DOHH2 (cell line): ENCODE data around the gene CAMTA1.
A peak's percentile ranks its signal among the peaks of the same experiment; 100 is the strongest.

Experiments used
- H3F3A ChIP-seq: fragments of 200-600 bp; sonication (generic), shearing (Covaris generic); 2 replicates; pipeline ENCODE4 v1.6.0; 2016; ENCODE audit warnings: antibody characterized with exemption, mild to moderate bottlenecking; ENCODE audit not compliant: control insufficient read depth, insufficient read depth
- H3K27ac ChIP-seq: fragments of 200-600 bp; sonication (generic); 2 replicates; pipeline ENCODE4 v1.5.1; 2014; ENCODE audit warnings: low read depth, mild to moderate bottlenecking, low read length, moderate library complexity
- H3K27me3 ChIP-seq: fragments of 200-600 bp; sonication (generic); 2 replicates; pipeline ENCODE4 v1.6.1; 2014; ENCODE audit warnings: mild to moderate bottlenecking, low read length, mixed read lengths; ENCODE audit not compliant: control insufficient read depth
- H3K36me3 ChIP-seq: fragments of 200-600 bp; sonication (generic); 2 replicates; pipeline ENCODE4 v1.6.1; 2014; ENCODE audit warnings: mild to moderate bottlenecking, low read length, moderate library complexity, mixed read lengths; ENCODE audit not compliant: control insufficient read depth
- H3K4me1 ChIP-seq: fragments of 200-600 bp; sonication (generic); 2 replicates; pipeline ENCODE4 v1.6.1; 2014; ENCODE audit warnings: mild to moderate bottlenecking, low read length, mixed read lengths; ENCODE audit not compliant: control insufficient read depth
- H3K4me2 ChIP-seq: fragments of 200-600 bp; sonication (generic); 2 replicates; pipeline ENCODE4 v1.6.0; 2014; ENCODE audit warnings: mild to moderate bottlenecking, low read length, moderate library complexity
- H3K4me3 ChIP-seq: fragments of 200-600 bp; sonication (generic); 2 replicates; pipeline ENCODE4 v1.5.1; 2014; ENCODE audit warnings: mild to moderate bottlenecking, low read length, mixed read lengths
- H3K79me2 ChIP-seq: fragments of 200-600 bp; sonication (generic); 2 replicates; pipeline ENCODE4 v1.6.1; 2014; ENCODE audit warnings: mild to moderate bottlenecking, low read length, mixed read lengths; ENCODE audit not compliant: control insufficient read depth
- H3K9me2 ChIP-seq: fragments of 200-600 bp; sonication (generic); replicated peaks from 2 replicates; pipeline ENCODE4 v1.6.1; 2014; ENCODE audit warnings: mild to moderate bottlenecking, low read length, mixed read lengths; ENCODE audit not compliant: control insufficient read depth
- H3K9me3 ChIP-seq: fragments of 200-600 bp; sonication (generic); 2 replicates; pipeline ENCODE4 v1.6.1; 2014; ENCODE audit warnings: antibody characterized with exemption, low read length, mixed read lengths; ENCODE audit not compliant: control insufficient read depth, insufficient read depth
- H4K20me1 ChIP-seq: fragments of 200-600 bp; sonication (generic); 2 replicates; pipeline ENCODE4 v1.6.0; 2014; ENCODE audit warnings: low read depth, mild to moderate bottlenecking, antibody characterized with exemption, low read length, moderate library complexity; ENCODE audit not compliant: control insufficient read depth, insufficient read depth
- EZH2phosphoT487 ChIP-seq: fragments of 200-600 bp; sonication (generic); IDR thresholded peaks from 2 replicates; pipeline ENCODE4 v1.6.1; 2017; ENCODE audit warnings: borderline replicate concordance, mild to moderate bottlenecking, antibody characterized with exemption, low read length, moderate library complexity, mixed read lengths
- TF ChIP-seq, protein P1 (sequence below): fragments of 200-600 bp; sonication (generic); IDR thresholded peaks from one replicate; pipeline ENCODE4 v1.5.1; 2014; ENCODE audit warnings: antibody characterized with exemption, mild to moderate bottlenecking, low read depth, low read length; ENCODE audit not compliant: poor library complexity, severe bottlenecking

Gene CAMTA1

DNA sequence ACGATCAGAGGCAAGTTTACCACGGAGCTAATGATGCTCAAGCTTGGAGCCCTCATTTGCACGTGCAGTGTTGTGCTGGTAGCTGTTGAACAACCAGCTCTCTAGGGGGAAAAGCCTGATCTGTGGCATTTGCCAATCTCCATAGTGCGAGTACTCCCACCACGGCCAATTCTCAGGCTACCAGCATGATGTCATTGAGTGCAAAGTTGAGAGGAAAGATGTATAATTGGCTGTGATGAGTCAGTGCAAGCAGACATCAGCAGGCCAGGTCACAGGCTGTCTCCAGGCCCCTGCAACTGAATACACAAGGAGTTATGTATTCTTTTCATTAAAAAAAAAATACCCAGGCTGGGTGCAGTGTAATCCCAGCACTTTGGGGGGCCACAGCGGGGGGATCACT lies 752.8 kb downstream of the CAMTA1 start:
- Histone ChIP-seq H3K9me2 (no peaks in the 10 kb centered on the region), H3K4me3 (no peak overlapping the region), H3K4me1 (no peaks in the 10 kb centered on the region), H3K36me3 (no peaks in the 10 kb centered on the region), H3K4me2 (no peak overlapping the region), H4K20me1 (no peaks in the 10 kb centered on the region), H3F3A (no peaks in the 10 kb centered on the region), H3K79me2 (no peaks in the 10 kb centered on the region), H3K9me3 (no peaks in the 10 kb centered on the region), H3K27ac (no peak overlapping the region), H3K27me3 (no peaks in the 10 kb centered on the region)
- no peak for TF ChIP-seq EZH2phosphoT487
- TF ChIP-seq, protein P1, sequence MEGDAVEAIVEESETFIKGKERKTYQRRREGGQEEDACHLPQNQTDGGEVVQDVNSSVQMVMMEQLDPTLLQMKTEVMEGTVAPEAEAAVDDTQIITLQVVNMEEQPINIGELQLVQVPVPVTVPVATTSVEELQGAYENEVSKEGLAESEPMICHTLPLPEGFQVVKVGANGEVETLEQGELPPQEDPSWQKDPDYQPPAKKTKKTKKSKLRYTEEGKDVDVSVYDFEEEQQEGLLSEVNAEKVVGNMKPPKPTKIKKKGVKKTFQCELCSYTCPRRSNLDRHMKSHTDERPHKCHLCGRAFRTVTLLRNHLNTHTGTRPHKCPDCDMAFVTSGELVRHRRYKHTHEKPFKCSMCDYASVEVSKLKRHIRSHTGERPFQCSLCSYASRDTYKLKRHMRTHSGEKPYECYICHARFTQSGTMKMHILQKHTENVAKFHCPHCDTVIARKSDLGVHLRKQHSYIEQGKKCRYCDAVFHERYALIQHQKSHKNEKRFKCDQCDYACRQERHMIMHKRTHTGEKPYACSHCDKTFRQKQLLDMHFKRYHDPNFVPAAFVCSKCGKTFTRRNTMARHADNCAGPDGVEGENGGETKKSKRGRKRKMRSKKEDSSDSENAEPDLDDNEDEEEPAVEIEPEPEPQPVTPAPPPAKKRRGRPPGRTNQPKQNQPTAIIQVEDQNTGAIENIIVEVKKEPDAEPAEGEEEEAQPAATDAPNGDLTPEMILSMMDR: no peak

DNA sequence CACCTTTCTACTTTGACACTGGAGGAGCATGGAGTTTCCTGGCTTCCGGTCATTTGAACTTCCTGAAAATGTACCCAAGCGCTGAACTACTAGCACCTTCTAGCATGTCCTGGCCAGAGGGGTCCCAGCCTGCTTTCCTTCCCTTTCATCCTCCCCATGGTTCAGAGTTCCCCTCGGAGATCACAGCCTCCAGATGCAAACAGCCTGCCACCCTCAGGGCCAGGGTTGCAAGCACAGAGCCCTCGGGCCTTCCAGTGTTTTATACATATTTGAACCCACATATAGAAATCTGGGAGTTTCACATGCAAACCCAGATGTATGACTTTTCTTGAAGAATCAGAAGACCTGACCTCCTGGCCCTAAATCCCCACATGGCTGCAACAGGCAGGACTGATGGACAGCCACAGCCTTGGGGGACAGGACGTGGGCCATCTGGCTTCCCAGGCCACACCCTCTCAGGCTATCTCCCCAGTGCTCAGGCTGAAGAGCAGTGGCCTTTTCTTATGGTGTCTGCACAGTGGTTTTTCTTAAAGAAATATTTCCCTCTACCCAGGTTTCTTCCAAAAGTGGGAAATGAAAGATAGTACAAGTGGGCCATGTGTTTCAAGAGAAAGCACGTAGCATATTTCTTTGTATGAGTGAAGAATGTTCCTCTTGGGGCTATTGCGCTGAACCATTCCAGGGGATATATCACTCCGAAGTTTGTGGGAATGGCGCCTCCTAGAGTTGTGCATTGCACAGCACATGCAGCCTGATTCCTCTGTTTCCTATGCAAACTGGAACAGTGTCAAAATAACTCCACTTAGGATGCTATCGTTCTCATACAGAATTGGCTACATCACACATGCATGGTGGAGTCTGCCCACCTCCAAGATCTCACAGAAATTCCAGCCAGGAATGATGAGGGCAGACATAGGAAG lies 753.9 kb downstream of the CAMTA1 start:
- Histone ChIP-seq H4K20me1 (no peaks in the 10 kb centered on the region), H3K9me3 (no peaks in the 10 kb centered on the region), H3K27ac (no peak overlapping the region), H3K4me1 (no peaks in the 10 kb centered on the region), H3K36me3 (no peaks in the 10 kb centered on the region), H3K9me2 (no peaks in the 10 kb centered on the region), H3K79me2 (no peaks in the 10 kb centered on the region), H3K4me3 (no peak overlapping the region), H3K27me3 (no peaks in the 10 kb centered on the region), H3F3A (no peaks in the 10 kb centered on the region), H3K4me2 (no peak overlapping the region)
- no peak for TF ChIP-seq EZH2phosphoT487
- TF ChIP-seq, protein P1: peak; percentile 54

DNA sequence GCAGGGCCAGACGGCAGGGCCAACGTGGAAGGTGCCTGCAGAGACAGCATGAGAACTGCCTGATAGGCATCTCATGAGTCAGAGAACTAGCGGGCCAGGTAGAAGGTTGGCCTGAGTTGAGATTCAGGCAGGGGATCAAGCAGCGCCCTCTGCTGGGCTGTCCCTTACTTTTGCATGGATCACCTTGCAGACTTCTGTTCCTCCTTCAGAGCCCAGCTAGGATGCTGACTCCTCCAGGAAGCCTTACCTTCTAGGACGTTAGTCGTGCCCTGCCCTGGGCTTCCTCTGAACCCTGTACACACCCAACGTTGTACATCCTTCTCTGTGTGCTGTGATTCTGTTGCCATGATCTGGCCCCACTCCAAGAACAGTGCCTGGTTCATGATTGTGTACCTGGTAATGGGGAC lies 754.5 kb downstream of the CAMTA1 start:
- no peaks in the 10 kb centered on the region for H3K36me3 ChIP-seq
- H3K9me2 ChIP-seq: no peaks in the 10 kb centered on the region
- no peak for TF ChIP-seq EZH2phosphoT487
- TF ChIP-seq, protein P1: no peak
- H3K9me3 ChIP-seq: no peaks in the 10 kb centered on the region
- H3K4me1 ChIP-seq: no peaks in the 10 kb centered on the region
- H4K20me1 ChIP-seq: no peaks in the 10 kb centered on the region
- H3K4me3 ChIP-seq: no peak overlapping the region
- H3K27ac ChIP-seq: no peak overlapping the region
- H3F3A ChIP-seq: no peaks in the 10 kb centered on the region
- no peaks in the 10 kb centered on the region for H3K27me3 ChIP-seq
- no peak overlapping the region for H3K4me2 ChIP-seq
- H3K79me2 ChIP-seq: no peaks in the 10 kb centered on the region
